Thyroid gland (tissue), 4 donors: ENCODE results near the gene PLXNB1.

Experiments used
- POLR2A ChIP-seq, 2 donors: fragments of 450-650 bp; IDR thresholded peaks; one replicate each; pipeline ENCODE4 v1.6.1; 2017; ENCODE audit warnings: antibody characterized with exemption in 2 of 2, mild to moderate bottlenecking in 2 of 2, moderate library complexity in 1 of 2
- TF ChIP-seq, protein P1 (sequence below), 6 experiments: fragments of 200-600 bp in 3 of 6; fragments of 450-650 bp in 3 of 6; sonication (generic) in 3 of 6; IDR thresholded peaks; one replicate each; pipeline ENCODE4 v1.5.1; 2016 to 2019; ENCODE audit warnings: antibody characterized with exemption in 6 of 6, mild to moderate bottlenecking in 2 of 6, inconsistent platforms in 1 of 6, moderate library complexity in 1 of 6

DNA sequence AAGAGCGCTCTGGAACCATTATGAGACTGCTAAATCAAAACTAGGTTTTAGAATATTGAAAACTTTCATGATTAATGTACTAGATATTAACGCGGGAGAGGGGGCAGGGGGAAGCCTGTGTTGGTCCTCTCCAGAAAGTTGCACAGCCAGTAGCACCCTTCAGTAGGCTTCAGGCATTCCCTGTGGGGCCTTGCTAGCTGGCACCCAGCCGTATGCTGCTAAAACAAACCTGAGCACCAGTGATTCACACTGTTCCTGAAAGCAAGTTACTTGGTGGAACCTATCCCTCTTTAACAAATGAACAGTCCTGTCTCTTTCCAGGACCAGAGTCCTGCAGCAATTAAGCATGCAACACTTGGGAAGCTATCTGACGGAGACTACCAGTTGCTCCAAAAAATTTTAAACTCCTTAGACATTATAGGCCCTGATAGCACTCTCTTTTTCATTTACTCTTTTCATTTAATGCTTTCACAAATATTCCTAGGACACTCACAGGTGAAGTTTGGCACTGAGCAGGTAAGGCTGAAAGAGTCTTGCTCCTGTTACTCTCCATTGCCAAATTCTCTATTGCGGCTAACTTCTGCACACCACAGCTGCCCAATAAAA, 15.5 kb upstream of the PLXNB1 start:
- TF ChIP-seq, protein P1, sequence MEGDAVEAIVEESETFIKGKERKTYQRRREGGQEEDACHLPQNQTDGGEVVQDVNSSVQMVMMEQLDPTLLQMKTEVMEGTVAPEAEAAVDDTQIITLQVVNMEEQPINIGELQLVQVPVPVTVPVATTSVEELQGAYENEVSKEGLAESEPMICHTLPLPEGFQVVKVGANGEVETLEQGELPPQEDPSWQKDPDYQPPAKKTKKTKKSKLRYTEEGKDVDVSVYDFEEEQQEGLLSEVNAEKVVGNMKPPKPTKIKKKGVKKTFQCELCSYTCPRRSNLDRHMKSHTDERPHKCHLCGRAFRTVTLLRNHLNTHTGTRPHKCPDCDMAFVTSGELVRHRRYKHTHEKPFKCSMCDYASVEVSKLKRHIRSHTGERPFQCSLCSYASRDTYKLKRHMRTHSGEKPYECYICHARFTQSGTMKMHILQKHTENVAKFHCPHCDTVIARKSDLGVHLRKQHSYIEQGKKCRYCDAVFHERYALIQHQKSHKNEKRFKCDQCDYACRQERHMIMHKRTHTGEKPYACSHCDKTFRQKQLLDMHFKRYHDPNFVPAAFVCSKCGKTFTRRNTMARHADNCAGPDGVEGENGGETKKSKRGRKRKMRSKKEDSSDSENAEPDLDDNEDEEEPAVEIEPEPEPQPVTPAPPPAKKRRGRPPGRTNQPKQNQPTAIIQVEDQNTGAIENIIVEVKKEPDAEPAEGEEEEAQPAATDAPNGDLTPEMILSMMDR (IDR thresholded peaks at IDR 0.05): no peak
- TF ChIP-seq POLR2A (IDR thresholded peaks at IDR 0.05): no peak
